ENCODE data around the gene NBEAL2.

The NBEAL2 gene

GRCh38 chr3:47005212-47006144 lies 26.0 kb downstream of the NBEAL2 start:
- TF ChIP-seq, protein P1, sequence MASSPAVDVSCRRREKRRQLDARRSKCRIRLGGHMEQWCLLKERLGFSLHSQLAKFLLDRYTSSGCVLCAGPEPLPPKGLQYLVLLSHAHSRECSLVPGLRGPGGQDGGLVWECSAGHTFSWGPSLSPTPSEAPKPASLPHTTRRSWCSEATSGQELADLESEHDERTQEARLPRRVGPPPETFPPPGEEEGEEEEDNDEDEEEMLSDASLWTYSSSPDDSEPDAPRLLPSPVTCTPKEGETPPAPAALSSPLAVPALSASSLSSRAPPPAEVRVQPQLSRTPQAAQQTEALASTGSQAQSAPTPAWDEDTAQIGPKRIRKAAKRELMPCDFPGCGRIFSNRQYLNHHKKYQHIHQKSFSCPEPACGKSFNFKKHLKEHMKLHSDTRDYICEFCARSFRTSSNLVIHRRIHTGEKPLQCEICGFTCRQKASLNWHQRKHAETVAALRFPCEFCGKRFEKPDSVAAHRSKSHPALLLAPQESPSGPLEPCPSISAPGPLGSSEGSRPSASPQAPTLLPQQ (tag by site-specific recombination; IDR thresholded peaks at IDR 0.05), result no peak
- TF ChIP-seq OVOL3 (tag by site-specific recombination; IDR thresholded peaks at IDR 0.05) (no peak), ZNF155 (tag by site-specific recombination; IDR thresholded peaks at IDR 0.05) (no peak), ZNF132 (tag by site-specific recombination; IDR thresholded peaks at IDR 0.05; ENCODE audit: borderline replicate concordance) (no peak), ZNF704 (tag by site-specific recombination; IDR thresholded peaks at IDR 0.05) (no peak), ZNF544 (tag by site-specific recombination; IDR thresholded peaks at IDR 0.05) (no peak), ZNF549 (tag by site-specific recombination; IDR thresholded peaks at IDR 0.05) (no peak), ZNF274 (IDR thresholded peaks at IDR 0.05; ENCODE audit: low read length) (no peak), ZNF274 (tag by site-specific recombination; IDR thresholded peaks at IDR 0.05; ENCODE audit: borderline replicate concordance) (no peak), ZNF777 (tag by site-specific recombination; IDR thresholded peaks at IDR 0.05; ENCODE audit: borderline replicate concordance) (no peak), ZNF398 (tag by site-specific recombination; IDR thresholded peaks at IDR 0.05) (no peak), ZNF510 (tag by site-specific recombination; IDR thresholded peaks at IDR 0.05; ENCODE audit: insufficient replicate concordance) (no peak), ZNF791 (tag by site-specific recombination; IDR thresholded peaks at IDR 0.05) (no peak), ZNF157 (tag by site-specific recombination; IDR thresholded peaks at IDR 0.05) (no peak), ZNF664 (tag by site-specific recombination; IDR thresholded peaks at IDR 0.05) (no peak)
- TF ChIP-seq, protein P2, sequence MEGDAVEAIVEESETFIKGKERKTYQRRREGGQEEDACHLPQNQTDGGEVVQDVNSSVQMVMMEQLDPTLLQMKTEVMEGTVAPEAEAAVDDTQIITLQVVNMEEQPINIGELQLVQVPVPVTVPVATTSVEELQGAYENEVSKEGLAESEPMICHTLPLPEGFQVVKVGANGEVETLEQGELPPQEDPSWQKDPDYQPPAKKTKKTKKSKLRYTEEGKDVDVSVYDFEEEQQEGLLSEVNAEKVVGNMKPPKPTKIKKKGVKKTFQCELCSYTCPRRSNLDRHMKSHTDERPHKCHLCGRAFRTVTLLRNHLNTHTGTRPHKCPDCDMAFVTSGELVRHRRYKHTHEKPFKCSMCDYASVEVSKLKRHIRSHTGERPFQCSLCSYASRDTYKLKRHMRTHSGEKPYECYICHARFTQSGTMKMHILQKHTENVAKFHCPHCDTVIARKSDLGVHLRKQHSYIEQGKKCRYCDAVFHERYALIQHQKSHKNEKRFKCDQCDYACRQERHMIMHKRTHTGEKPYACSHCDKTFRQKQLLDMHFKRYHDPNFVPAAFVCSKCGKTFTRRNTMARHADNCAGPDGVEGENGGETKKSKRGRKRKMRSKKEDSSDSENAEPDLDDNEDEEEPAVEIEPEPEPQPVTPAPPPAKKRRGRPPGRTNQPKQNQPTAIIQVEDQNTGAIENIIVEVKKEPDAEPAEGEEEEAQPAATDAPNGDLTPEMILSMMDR (tag by site-specific recombination; IDR thresholded peaks at IDR 0.05), result no peak
- TF ChIP-seq, protein P3, sequence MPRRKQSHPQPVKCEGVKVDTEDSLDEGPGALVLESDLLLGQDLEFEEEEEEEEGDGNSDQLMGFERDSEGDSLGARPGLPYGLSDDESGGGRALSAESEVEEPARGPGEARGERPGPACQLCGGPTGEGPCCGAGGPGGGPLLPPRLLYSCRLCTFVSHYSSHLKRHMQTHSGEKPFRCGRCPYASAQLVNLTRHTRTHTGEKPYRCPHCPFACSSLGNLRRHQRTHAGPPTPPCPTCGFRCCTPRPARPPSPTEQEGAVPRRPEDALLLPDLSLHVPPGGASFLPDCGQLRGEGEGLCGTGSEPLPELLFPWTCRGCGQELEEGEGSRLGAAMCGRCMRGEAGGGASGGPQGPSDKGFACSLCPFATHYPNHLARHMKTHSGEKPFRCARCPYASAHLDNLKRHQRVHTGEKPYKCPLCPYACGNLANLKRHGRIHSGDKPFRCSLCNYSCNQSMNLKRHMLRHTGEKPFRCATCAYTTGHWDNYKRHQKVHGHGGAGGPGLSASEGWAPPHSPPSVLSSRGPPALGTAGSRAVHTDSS (tag by site-specific recombination; IDR thresholded peaks at IDR 0.05), result no peak
- TF ChIP-seq, protein P4, sequence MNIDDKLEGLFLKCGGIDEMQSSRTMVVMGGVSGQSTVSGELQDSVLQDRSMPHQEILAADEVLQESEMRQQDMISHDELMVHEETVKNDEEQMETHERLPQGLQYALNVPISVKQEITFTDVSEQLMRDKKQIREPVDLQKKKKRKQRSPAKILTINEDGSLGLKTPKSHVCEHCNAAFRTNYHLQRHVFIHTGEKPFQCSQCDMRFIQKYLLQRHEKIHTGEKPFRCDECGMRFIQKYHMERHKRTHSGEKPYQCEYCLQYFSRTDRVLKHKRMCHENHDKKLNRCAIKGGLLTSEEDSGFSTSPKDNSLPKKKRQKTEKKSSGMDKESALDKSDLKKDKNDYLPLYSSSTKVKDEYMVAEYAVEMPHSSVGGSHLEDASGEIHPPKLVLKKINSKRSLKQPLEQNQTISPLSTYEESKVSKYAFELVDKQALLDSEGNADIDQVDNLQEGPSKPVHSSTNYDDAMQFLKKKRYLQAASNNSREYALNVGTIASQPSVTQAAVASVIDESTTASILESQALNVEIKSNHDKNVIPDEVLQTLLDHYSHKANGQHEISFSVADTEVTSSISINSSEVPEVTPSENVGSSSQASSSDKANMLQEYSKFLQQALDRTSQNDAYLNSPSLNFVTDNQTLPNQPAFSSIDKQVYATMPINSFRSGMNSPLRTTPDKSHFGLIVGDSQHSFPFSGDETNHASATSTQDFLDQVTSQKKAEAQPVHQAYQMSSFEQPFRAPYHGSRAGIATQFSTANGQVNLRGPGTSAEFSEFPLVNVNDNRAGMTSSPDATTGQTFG (tag by site-specific recombination; IDR thresholded peaks at IDR 0.05; ENCODE audit: borderline replicate concordance), result no peak
- Histone ChIP-seq H3K4me3 (ENCODE audit: low read depth, low read length) (no peak overlapping the region), H3K36me3 (ENCODE audit: control insufficient read depth in 2 of 2, insufficient read depth in 1 of 2, low read length in 2 of 2) (peaks cover 0 to 75% of the 10 kb centered on the region in 2 experiments; a peak in 1 of 3 replicates), H3K9me3 (ENCODE audit: control insufficient read depth, insufficient read depth, low read depth, low read length) (no peaks in the 10 kb centered on the region), H3K27ac (ENCODE audit: extremely low read depth, low read depth, low read length) (no peak overlapping the region), H3K4me1 (ENCODE audit: control insufficient read depth, insufficient read depth, low read length) (no peaks in the 10 kb centered on the region)
- ChIA-PET CTCF (no interaction called here), POLR2A (no interaction called here)

All from HEK293 (cell line).